PC-9 (cell line): ENCODE results near the gene FDX2. TPM values are rescaled to one million over a fixed set of nuclear protein-coding genes. Genes with fewer than 3 reads are reported as not detected.
A peak's percentile ranks its signal among the peaks of the same experiment; 100 is the strongest.

ENCODE experiments used
- BruUV-seq: library from RNA; stranded (reverse); fragments of 400-500 nt; replicated peaks from 2 replicates; lab custom pipeline; 2021; lab: Mats Ljungman, UMichigan
- CTCF ChIA-PET: fragments of 300-600 bp; sonication (Branson Sonifier 250); formaldehyde crosslinking; loops from one replicate; lab custom pipeline; 2022; ENCODE audit warnings: antibody characterized with exemption; lab: Charles Lee
- POLR2A ChIA-PET: fragments of 300-600 bp; sonication (Branson Sonifier 250); formaldehyde crosslinking; loops from one replicate; lab custom pipeline; 2022; ENCODE audit warnings: antibody characterized with exemption; ENCODE audit not compliant: unreplicated experiment; lab: Charles Lee
- DNase-seq, 2 experiments: peaks; one replicate each; pipeline versions ENCODE4 v3.0.0 to v3.0.0-alpha.2; 2015 to 2022; ENCODE audit warnings: mixed read lengths in 1 of 2
- H2AFZ ChIP-seq: fragments of 200-600 bp; sonication (generic); 2 replicates; pipeline ENCODE4 v1.8.1; 2017; ENCODE audit warnings: antibody characterized with exemption
- H3F3A ChIP-seq: fragments of 200-600 bp; sonication (generic); 2 replicates; pipeline ENCODE4 v1.8.1; 2017; ENCODE audit warnings: antibody characterized with exemption, mild to moderate bottlenecking, low read depth; ENCODE audit not compliant: insufficient read depth
- H3K27ac ChIP-seq: fragments of 200-600 bp; sonication (generic); 2 replicates; pipeline ENCODE4 v1.6.1; 2016; ENCODE audit warnings: mixed run types
- H3K27me3 ChIP-seq: fragments of 200-600 bp; sonication (generic); 2 replicates; pipeline ENCODE4 v1.6.1; 2016; ENCODE audit warnings: low read depth, mixed run types; ENCODE audit not compliant: insufficient read depth
- H3K36me3 ChIP-seq: fragments of 200-600 bp; sonication (generic); 2 replicates; pipeline ENCODE4 v1.6.1; 2016; ENCODE audit warnings: low read depth, mixed run types
- H3K4me1 ChIP-seq: fragments of 200-600 bp; sonication (generic); replicated peaks from 2 replicates; pipeline ENCODE4 v1.6.1; 2016; ENCODE audit warnings: mixed run types; ENCODE audit not compliant: insufficient read depth
- H3K4me2 ChIP-seq: fragments of 200-600 bp; sonication (generic); 2 replicates; pipeline ENCODE4 v1.6.1; 2017; ENCODE audit warnings: mixed run types
- H3K4me3 ChIP-seq: fragments of 200-600 bp; sonication (generic); 2 replicates; pipeline ENCODE4 v1.6.1; 2016; ENCODE audit warnings: mixed run types
- H3K79me2 ChIP-seq: fragments of 200-600 bp; sonication (generic); 2 replicates; pipeline ENCODE4 v1.6.1; 2017; ENCODE audit warnings: low read depth, mixed run types
- H3K9me2 ChIP-seq: fragments of 200-600 bp; sonication (generic); 2 replicates; pipeline ENCODE4 v1.8.1; 2017; ENCODE audit warnings: mild to moderate bottlenecking; ENCODE audit not compliant: insufficient read depth
- H3K9me3 ChIP-seq: fragments of 200-600 bp; sonication (generic); 2 replicates; pipeline ENCODE4 v1.8.1; 2016; ENCODE audit warnings: low read depth; ENCODE audit not compliant: insufficient read depth
- H4K20me1 ChIP-seq: fragments of 200-600 bp; sonication (generic); 2 replicates; pipeline ENCODE4 v1.8.1; 2017; ENCODE audit not compliant: insufficient read depth
- CTCF ChIP-seq: fragments of 200-600 bp; sonication (generic); conservative IDR thresholded peaks from 2 replicates; pipeline ENCODE4 v1.6.1; 2017; ENCODE audit warnings: mixed run types, antibody characterized with exemption, mild to moderate bottlenecking, moderate library complexity
- EZH2 ChIP-seq: fragments of 200-600 bp; sonication (generic); IDR thresholded peaks from 2 replicates; pipeline ENCODE4 v1.8.0; 2017; ENCODE audit warnings: antibody characterized with exemption, low read depth
- intact Hi-C: fragments of 100-400 bp; cut with micrococcal nuclease; formaldehyde crosslinking; loops from one replicate; pipeline ENCODE4 v1.10.0; 2022; ENCODE audit not compliant: unreplicated experiment
- total RNA-seq: library from RNA; stranded (reverse); gene quantifications from 2 replicates; pipeline ENCODE4 v1.2.3, GENCODE V29; 2021

Gene FDX2
- total RNA-seq, 1 experiment from 2014 or later, result 23.1 TPM

GRCh38 chr19:10363789-10364281 is 48.0 kb upstream of the FDX2 start:
- intact Hi-C loops, result no loop called here
- TF ChIP-seq CTCF (no peak), EZH2 (no peak)
- peak; percentile 24 to 66 for DNase-seq
- peaks cover 4% of the 10 kb centered on the region; the same call in 1 of the 2 replicates for H3F3A ChIP-seq
- no peak overlapping the region for H2AFZ ChIP-seq
- ChIA-PET CTCF (no interaction called here), POLR2A (no interaction called here)
- no peaks in the 10 kb centered on the region for H3K4me1 ChIP-seq
- peaks cover 10% of the 10 kb centered on the region for H3K36me3 ChIP-seq
- H3K79me2 ChIP-seq, result no peaks in the 10 kb centered on the region
- no TSS peak for BruUV-seq
- H3K9me2 ChIP-seq, result no peaks in the 10 kb centered on the region
- H3K9me3 ChIP-seq, result no peaks in the 10 kb centered on the region
- H3K4me3 ChIP-seq, result no peak overlapping the region
- H3K27me3 ChIP-seq, result no peaks in the 10 kb centered on the region
- H3K27ac ChIP-seq, result no peak overlapping the region
- no peaks in the 10 kb centered on the region for H4K20me1 ChIP-seq
- H3K4me2 ChIP-seq, result no peak overlapping the region

- H3K4me1 ChIP-seq, result no peaks in the 10 kb centered on the region
- no TSS peak for BruUV-seq
- H3F3A ChIP-seq, result peaks cover 4% of the 10 kb centered on the region; the same call in 1 of the 2 replicates
- H3K36me3 ChIP-seq, result peaks cover 5% of the 10 kb centered on the region
- no peak overlapping the region for H3K4me2 ChIP-seq
- no peaks in the 10 kb centered on the region for H4K20me1 ChIP-seq
- H3K4me3 ChIP-seq, result no peak overlapping the region
- TF ChIP-seq EZH2 (no peak), CTCF (no peak)
- no peaks in the 10 kb centered on the region for H3K9me3 ChIP-seq
- CTCF ChIA-PET, result no interaction called here
- no peaks in the 10 kb centered on the region for H3K79me2 ChIP-seq
- no peak overlapping the region for H3K27ac ChIP-seq
- no peak overlapping the region for H2AFZ ChIP-seq
- intact Hi-C loops, result no loop called here
- DNase-seq, result no peak
- H3K9me2 ChIP-seq, result no peaks in the 10 kb centered on the region
- H3K27me3 ChIP-seq, result no peaks in the 10 kb centered on the region
- POLR2A ChIA-PET, result no interaction called here
These were observed 46.4 kb upstream of the FDX2 start for GRCh38 chr19:10362259-10362658.

GRCh38 chr19:10361569-10362011 is 45.8 kb upstream of the FDX2 start:
- H3K27ac ChIP-seq, result no peak overlapping the region
- no peaks in the 10 kb centered on the region for H4K20me1 ChIP-seq
- intact Hi-C loops, result no loop called here
- H3K9me3 ChIP-seq, result no peaks in the 10 kb centered on the region
- BruUV-seq, result no TSS peak
- peaks cover 5% of the 10 kb centered on the region for H3K36me3 ChIP-seq
- H3F3A ChIP-seq, result peaks cover 4% of the 10 kb centered on the region; the same call in 1 of the 2 replicates
- H3K4me1 ChIP-seq, result no peaks in the 10 kb centered on the region
- H3K4me2 ChIP-seq, result no peak overlapping the region
- H2AFZ ChIP-seq, result no peak overlapping the region
- H3K9me2 ChIP-seq, result no peaks in the 10 kb centered on the region
- POLR2A ChIA-PET, result no interaction called here
- H3K4me3 ChIP-seq, result no peak overlapping the region
- no peaks in the 10 kb centered on the region for H3K27me3 ChIP-seq
- no peaks in the 10 kb centered on the region for H3K79me2 ChIP-seq
- no peak for TF ChIP-seq CTCF
- no peak for TF ChIP-seq EZH2
- no peak for DNase-seq
- CTCF ChIA-PET, result interaction anchor here (0.5 kb wide), 1 partner anchor 9 kb away, joined by 6 read pairs; no protein-coding TSS in a partner anchor
